ENCODE data around the gene ASTN2.

Gene ASTN2

DNA sequence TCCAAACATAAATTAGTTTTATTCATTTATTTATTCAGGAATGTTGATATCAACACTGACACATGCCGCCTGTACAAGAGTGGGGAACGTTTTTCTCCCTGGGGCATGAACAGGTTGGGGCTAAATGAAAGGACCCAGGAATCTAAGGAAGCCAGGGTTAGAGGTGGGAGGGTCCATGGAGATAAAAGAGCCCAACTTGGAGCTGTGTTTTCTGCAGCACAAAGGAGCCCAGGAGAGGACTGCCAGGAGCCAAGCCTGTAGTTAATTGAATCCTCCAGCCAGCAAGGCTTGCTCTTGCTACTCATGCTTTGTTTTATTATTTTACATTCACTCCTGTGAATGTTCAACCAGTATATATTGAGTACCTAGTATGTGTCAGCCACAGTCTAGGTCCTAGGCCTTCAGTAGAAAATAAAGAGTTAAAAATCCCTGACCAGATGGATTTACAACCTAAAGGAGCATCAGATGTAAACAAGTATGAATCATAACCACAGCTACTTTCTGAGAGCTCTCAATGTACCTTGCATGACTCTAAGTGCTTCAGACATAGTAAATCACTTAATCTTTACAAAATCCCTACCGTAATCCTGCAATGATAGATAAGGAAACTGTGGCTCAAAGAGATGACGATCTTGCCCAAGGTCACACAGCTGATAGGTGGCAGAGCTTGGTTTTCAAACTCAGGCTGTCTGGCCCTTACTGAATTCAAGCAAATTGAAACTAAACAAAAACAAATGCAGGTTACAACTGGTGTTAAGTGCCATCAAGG, 69.8 kb downstream of the ASTN2 start:
- TF ChIP-seq, protein P1, sequence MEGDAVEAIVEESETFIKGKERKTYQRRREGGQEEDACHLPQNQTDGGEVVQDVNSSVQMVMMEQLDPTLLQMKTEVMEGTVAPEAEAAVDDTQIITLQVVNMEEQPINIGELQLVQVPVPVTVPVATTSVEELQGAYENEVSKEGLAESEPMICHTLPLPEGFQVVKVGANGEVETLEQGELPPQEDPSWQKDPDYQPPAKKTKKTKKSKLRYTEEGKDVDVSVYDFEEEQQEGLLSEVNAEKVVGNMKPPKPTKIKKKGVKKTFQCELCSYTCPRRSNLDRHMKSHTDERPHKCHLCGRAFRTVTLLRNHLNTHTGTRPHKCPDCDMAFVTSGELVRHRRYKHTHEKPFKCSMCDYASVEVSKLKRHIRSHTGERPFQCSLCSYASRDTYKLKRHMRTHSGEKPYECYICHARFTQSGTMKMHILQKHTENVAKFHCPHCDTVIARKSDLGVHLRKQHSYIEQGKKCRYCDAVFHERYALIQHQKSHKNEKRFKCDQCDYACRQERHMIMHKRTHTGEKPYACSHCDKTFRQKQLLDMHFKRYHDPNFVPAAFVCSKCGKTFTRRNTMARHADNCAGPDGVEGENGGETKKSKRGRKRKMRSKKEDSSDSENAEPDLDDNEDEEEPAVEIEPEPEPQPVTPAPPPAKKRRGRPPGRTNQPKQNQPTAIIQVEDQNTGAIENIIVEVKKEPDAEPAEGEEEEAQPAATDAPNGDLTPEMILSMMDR (conservative IDR thresholded peaks at IDR 0.05), result no peak
- H3K27ac ChIP-seq, result no peak overlapping the region

DNA sequence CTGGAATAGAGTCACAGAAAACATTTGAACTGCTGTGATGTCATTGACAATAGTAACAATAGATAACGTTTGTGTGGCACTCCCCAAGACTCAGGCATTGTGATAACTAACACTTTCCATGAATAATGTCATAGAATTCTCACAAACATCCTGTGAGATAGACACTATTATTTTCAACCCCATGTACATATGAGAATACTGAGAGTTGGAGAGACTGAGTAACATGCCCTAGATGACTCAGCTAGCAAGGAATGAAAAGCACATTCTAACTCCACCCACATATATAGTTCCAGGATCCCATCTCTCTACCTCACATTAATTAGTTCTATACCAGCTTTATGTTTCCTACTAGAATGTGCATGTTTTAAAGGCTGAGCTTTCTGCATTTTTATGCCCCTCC, 71.4 kb downstream of the ASTN2 start:
- H3K27ac ChIP-seq, result no peak overlapping the region
- TF ChIP-seq, protein P1 (conservative IDR thresholded peaks at IDR 0.05), result no peak

DNA sequence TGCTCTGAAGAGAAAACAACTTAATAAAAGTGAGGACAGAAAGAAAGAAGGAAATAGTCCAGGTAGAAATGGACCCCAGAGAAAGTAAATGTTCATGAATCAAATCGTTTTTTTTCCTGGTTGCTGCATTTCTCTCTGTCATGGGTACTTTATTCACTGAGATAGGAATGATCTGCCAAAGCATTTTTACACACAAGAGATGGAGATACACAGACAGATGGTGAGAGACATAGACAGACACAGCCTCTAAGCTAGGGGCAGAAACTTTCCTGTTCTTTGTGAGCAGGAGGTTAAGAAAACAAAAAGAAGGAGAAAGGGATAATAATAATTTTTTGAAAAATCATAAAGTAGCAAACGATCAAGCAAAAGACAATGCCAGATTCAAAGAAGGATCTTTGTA, 73.7 kb downstream of the ASTN2 start:
- H3K27ac ChIP-seq, result no peak overlapping the region
- TF ChIP-seq, protein P1 (conservative IDR thresholded peaks at IDR 0.05), result no peak

- H3K27ac ChIP-seq, result no peak overlapping the region
- TF ChIP-seq, protein P1 (conservative IDR thresholded peaks at IDR 0.05), result no peak
Measured at GRCh38 chr9:117340422-117340821, 74.4 kb downstream of the ASTN2 start.

DNA sequence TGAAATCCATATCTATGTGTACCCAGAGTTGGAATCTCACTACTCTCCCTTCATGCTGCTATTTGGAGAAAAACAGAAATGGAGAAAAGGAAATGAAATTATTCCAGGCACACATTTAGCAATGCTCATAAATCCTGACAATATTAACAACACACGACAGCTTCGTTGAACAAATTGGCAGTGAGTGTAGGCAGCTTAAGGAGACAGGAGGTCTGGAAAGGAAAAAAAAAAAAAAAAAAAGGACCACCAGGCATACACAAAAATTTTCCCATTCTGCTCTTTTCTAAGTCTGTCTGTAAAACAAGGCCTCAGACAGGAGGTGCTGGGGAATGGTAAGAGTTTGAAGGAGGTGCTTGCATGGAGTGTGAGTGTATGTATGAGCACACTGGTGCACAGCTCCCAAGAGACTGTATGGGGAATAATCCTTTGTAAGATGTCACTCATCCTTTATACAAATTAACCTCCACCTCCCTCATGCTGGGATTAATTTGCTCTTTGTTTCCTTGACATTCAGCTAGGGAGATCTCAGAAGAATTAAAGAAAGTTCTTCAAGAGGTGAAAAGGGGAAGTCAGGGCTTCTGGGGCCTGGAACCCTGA, 78.9 kb downstream of the ASTN2 start:
- H3K27ac ChIP-seq, result no peak overlapping the region
- TF ChIP-seq, protein P1 (conservative IDR thresholded peaks at IDR 0.05), result no peak

DNA sequence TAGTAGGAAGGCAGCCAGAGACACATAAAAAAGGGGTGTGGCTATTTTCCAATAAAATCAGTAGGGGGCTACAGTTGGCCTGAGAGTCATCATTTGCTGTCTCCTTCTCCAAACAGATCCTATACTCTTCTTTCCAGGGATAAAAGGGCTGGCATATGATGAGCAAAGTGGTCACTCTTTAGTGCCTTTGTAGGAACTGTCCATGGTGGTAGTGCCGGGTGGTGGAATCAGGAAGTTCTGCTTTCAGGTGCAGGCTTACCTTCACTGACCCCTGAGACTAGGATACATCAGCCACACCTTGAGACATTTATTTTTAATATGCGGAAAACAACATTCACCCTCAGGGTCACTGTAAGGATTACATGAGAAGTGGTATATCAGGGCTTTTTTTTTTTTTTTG, 80.8 kb downstream of the ASTN2 start:
- no peak overlapping the region for H3K27ac ChIP-seq
- TF ChIP-seq, protein P1 (conservative IDR thresholded peaks at IDR 0.05), result no peak

- TF ChIP-seq, protein P1 (conservative IDR thresholded peaks at IDR 0.05), result no peak
- no peak overlapping the region for H3K27ac ChIP-seq
Measured at GRCh38 chr9:117325831-117326230, 89.0 kb downstream of the ASTN2 start.

All from VCaP (cell line).